ENCODE measurements around the gene KLF3.
A peak's percentile ranks its signal among the peaks of the same experiment; 100 is the strongest.
"Not testable (repeated sequence)": the region's sequence is repeated elsewhere in the genome, so short reads cannot be mapped to it uniquely, and the experiment has no call there.

KLF3 gene

GRCh38 chr4:38663801-38664705, at the start of gene KLF3:
Gene KLF3 (plus strand): TSS chr4:38664199. CDS start chr4:38680626, 16,427 bp downstream.
- peak; percentile 65 for DNase-seq

- no peak for DNase-seq
Measured at GRCh38 chr4:38614231-38614630, 49.8 kb upstream of the KLF3 start.

GRCh38 chr4:38615847-38616246, 48.2 kb upstream of the KLF3 start:
- peak; percentile 28 for DNase-seq

- DNase-seq, result no peak
Measured at GRCh38 chr4:38618505-38618904, 45.5 kb upstream of the KLF3 start.

DNA sequence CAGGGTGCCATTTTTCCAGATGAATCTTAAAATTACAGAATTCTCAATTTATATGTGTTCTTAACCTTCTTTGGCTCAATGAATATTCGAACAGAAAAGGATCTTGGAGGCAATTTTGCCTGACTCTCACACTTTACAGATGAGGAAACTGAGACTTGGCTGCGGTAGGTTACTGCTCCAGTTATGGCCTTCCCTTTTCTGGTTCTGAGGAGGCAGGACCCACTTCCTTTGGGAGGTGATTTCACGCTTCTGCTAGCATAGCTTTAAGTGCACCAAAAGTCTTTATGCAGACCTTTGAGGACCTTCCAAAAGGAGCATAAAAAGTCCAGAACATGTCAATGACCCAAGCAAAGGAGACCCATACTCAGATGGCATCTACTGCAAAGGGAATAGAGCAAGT, 44.7 kb upstream of the KLF3 start:
- DNase-seq, result no peak

- no peak for DNase-seq
Measured at GRCh38 chr4:38620065-38620464, 43.9 kb upstream of the KLF3 start.

DNA sequence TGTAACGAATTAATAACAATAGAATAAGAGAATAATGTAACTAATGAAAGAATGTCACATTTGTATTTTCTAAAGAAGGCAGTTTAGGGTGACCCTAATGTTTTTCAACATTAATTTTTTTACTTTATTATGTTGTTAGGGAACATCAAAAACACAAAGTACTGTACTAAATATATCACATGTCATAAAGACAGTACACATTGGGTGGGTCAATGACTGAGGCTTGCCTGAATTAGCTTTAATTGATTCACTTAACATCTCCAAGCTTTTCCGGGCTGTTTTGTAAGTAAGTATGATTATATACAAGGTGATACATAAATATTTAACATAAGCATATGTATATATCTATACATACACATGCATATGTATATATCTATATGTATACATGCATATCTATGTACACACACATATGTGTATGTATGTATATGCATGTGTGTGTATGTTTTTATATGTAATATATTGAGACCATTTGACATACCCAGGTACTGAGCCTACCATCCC, 43.4 kb upstream of the KLF3 start:
- no peak for DNase-seq

GRCh38 chr4:38621028-38621684, 42.8 kb upstream of the KLF3 start:
- DNase-seq, result peak; percentile 86

DNA sequence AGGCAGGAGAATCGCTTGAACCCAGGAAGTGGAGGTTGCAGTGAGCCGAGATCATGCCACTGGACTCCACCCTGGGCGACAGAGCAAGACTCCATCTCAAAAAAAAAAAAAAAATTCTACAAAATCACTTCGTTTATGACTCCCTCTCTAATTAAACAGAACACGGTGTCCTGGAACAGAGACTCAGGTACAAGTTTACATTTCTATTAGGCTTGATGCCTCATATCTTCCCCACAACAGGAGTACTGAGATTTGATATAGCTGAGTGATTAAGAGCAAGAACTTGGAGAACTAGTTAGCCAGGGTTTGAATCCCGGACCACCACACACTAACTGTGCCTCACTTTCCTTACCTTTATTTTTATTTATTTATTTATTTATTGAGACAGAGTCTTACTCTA, 42.2 kb upstream of the KLF3 start:
- no peak for DNase-seq

DNA sequence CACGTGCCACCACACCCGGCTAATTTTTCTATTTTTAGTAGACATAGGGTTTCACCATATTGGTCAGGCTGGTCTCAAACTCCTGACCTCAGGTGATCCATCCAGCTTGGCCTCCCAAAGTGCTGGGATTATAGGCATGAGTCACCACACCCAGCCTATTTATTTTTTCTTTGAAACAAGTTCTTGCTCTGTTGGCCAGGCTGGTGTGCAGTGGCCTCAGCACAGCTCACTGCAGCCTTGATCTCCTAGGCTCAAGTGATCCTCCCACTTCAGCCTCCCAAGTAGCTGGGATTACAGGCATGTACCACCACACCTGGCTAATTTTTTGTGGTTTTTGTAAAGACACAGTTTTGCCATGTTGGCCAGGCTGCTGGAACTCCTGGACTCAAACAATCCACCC, 41.7 kb upstream of the KLF3 start:
- not testable (repeated sequence) for DNase-seq

- DNase-seq, result no peak
Measured at GRCh38 chr4:38623260-38623659, 40.7 kb upstream of the KLF3 start.

GRCh38 chr4:38624311-38624710, 39.7 kb upstream of the KLF3 start:
- DNase-seq, result no peak

- DNase-seq, result no peak
Measured at GRCh38 chr4:38625508-38625907, 38.5 kb upstream of the KLF3 start.

DNA sequence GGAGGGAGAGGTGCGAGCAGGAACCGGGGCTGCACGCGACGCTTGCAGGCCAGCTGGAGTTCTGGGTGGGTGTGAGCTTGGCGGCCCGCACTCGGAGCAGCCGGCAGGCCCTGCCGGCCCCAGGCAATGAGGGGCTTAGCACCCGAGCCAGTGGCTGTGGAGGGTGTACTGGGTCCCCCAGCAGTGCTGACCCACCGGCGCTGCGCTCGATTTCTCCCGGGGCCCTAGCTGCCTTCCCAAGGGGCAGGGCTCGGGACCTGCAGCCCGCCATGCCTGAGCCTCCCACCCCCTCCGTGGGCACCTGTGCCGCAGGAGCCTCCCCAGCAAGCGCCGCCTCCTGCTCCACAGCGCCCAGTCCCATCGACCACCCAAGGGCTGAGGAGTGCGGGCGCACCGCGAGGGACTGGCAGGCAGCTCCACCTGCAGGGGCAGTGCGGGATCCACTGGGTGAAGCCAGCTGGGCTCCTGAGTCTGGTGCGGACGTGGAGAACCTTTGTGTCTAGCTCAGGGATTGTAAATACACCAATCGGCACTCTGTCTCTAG, 37.0 kb upstream of the KLF3 start:
- DNase-seq, result not testable (repeated sequence)

DNA sequence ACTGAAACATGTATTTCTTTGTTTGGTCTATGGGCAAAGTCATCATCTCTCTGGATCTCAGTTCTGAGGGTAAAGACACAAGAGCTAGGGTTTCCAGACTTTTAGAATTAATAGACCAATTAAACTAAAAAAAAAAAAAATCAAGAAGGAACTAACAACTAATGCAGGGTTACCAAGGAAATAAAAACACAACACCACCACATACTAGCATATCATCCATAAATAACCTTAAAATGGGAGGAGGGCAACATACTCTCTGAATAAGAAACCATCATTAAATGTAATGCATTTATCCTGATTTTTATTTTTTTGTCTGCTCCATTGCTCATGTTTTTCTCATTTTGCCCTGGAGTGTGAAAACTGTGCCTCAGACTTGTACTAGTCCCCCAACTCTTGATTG, 33.5 kb upstream of the KLF3 start:
- DNase-seq, result no peak

DNA sequence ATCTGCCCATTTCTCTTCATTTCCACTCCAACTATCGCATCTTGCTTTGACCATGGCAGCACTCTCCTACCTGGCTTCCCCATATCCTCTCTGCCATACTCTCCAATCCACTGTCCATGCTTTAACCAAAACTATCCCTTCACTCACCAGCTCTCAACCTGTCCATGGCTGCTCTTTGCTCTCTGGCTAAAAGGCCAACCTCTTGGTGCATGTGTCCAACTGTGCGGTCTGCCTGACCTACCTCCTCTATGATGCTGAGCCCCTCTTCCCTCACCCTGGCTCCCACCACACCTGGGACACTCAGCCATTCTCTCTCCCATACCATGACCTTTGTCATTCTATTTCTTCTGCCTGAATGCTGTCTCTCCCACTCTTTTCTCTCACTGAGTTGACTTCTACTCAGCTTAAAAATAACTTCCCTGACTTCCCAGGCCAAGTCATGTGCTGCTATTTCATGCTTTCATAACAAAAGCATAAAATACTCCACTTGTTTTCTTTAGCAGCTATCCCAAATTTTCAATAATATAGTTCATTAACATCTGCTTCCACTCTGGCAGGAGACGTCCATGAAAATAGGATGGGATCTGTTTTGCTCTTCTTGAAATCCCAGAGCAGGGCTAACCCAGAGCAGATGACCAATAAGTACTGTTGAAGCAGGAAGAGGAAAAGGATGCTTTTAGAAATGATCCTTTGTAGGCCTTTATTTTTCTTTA, 29.8 kb upstream of the KLF3 start:
- no peak for DNase-seq

DNA sequence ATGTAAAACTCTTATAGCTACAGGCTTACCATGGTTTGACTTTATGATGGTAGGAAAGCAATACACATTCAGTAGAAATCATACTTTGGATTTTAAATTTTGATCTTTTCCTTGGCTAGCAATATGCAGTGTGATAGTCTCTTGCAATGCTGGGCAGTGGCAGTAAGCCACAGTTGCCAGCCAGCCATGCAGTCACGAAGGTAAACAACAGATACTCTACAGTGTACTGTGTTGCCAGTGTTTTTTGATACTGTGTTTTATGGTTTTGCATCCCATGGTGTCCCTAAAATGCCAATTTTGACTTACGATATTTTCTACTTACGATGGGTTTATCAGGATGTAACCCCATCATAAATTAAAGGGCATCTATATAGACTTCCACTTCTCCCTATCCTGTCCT, 24.8 kb upstream of the KLF3 start:
- DNase-seq, result no peak

- DNase-seq, result no peak
Measured at GRCh38 chr4:38641811-38642210, 22.2 kb upstream of the KLF3 start.

- no peak for DNase-seq
Measured at GRCh38 chr4:38644201-38644600, 19.8 kb upstream of the KLF3 start.

GRCh38 chr4:38647101-38647819, 16.7 kb upstream of the KLF3 start:
- no peak for DNase-seq

- DNase-seq, result no peak
Measured at GRCh38 chr4:38650133-38650532, 13.9 kb upstream of the KLF3 start.

DNA sequence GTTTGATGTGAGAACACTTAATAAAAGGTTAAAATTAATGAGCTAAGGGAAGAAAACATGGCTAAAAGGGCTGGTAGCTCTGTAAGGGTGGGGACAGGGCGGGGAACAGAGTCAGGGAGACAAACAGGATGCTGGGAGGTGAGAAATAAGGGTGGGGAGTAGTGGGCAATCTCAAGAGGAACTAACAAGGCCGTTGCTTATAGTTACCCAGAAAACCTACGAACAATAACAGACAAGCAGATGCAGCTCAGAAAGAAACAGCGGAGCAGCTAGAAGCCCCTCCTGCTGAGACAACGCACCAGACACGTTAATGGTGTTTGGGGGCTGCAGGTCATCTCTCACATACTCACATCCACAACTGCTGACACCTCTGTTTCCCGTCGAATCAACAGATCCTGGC, 9.7 kb upstream of the KLF3 start:
- DNase-seq, result no peak

DNA sequence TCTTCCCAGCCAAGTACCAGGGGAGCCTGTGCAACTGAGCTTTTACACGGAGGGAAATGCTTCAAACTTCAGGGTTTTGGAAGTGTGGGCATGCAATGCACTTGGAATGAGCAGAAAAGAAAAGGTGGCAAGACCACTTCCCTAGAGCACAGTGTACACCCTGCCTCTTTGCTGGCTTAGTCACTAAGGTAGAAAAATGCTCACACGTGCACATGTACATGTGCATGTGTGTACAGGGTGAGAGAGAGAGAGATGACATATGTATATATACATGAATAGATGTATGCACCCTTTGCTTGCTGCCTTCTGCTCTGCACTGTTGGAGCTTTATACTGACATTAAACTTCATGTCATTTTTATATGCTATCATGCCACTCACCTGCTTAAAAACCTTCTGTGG, 7.9 kb upstream of the KLF3 start:
- DNase-seq, result no peak
